LHCN-M2 (cell line): ENCODE measurements around the gene POLR1B. TPM values are rescaled to one million over a fixed set of nuclear protein-coding genes. Genes with fewer than 3 reads are reported as not detected.
"Not testable (repeated sequence)": the region's sequence is repeated elsewhere in the genome, so short reads cannot be mapped to it uniquely, and the experiment has no call there.

ENCODE experiments used
- DNase-seq: peaks from one replicate; pipeline ENCODE4 v3.0.0-alpha.2; 2012; ENCODE audit warnings: low read depth
- total RNA-seq: library from RNA; depleted of rRNA; stranded (reverse); fragments of >200 nt; gene quantifications from 2 replicates; pipeline ENCODE4 v1.2.3, GENCODE V29; 2014

The POLR1B gene
- total RNA-seq, 1 experiment from 2014 or later, result 14.6 TPM

- no peak for DNase-seq
Observed at GRCh38 chr2:112540906-112541305, 1.4 kb upstream of the POLR1B start.

DNA sequence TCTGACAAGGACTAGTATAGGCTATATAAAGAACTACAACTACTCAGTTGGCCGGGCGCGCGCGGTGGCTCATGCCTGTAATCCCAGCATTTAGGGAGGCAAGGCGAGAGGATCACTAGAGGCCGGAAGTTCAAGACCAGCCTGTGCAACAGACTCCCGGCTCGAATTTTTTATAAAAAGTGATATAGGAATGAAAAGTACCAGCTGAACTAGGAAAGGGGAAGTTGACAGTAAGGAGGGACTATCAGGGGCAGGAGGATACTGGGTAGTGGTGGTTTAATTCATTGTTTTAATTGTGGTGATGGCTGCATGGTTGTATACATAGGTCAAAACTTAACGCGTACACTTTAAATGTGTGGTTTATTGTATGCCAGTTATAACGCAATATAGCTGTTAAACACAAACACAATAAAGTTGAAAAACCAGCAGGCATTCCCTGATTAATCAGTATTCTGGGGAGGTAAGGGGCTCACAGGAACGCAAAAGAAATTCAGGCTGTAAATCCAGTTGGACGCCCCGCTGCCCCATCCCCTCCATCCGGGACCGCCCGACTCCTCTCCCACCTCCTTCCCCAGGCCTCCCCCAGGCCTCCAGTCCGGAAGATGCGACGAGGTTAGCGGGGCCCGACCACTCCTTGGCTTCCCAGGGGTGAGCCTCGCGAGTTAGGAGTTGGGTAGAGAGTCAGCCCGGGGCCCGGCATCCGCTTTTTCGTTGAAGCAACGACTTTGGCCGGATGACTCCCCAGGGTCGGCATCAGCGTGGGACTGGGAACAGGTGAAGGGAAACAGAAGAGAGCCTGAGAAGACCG, 746 bp upstream of the POLR1B start:
- DNase-seq, result no peak

GRCh38 chr2:112542984-112543661, 858 bp downstream of the POLR1B start:
- peak; percentile 18 for DNase-seq

GRCh38 chr2:112547333-112547732, 5.1 kb downstream of the POLR1B start:
- DNase-seq, result peak; percentile 38

- DNase-seq, result no peak
Observed at GRCh38 chr2:112548980-112549379, 6.7 kb downstream of the POLR1B start.

DNA sequence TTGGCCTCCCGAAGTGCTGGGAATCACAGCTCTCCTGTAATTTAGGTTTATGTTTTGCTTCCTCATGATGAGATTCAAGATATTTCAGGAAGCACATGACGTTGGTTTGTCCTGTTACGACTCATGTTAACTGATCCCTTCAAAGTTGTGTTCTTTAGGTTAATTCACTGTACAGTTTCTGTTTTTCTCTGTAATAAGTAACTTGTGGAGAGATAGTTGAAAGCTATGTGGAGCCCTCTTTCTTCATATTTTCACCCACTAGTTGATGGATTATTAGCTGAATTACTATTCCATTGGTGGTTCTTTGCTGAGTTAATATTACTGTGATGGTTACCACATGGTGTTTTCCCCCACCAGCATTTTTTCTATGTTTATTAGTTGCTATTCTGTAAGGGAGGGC, 23.8 kb downstream of the POLR1B start:
- no peak for DNase-seq

GRCh38 chr2:112566508-112566907, 24.2 kb downstream of the POLR1B start:
- not testable (repeated sequence) for DNase-seq

DNA sequence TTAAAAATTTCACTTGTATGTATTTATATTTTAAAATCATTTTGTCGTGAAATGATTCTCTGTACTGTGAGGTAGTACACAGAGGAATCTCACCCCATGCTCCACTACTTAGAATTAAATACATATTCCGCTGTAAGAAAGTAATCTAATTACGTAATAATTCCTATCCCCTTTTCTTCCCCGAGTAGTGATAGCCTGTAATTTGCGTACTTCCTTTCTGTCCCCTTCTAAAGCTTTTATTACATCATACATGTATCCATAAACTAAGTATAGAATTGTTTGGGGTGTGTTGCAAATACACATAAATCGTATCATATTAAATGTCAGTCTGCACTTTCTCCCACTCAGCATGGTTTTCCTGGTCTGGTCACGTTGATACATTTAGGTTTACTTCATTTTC, 29.7 kb downstream of the POLR1B start:
- DNase-seq, result no peak

DNA sequence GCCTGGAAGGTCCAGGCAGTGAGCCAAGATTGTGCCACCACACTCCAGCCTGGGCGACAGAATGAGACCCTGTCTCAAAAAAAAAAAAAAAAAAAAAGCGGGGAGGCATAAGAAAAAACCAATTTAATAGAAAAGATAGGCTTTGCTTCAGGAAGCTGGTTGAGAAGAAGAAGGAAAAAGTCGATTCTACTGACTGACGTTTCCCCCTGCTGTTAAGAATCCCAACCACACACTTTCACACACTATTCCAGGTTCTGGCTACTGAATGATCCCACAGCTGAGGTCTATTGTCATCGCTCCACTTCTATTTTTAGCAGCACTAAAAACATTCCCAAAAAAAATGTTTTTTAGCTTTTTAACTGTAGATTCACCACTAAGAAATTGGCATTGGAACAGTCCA, 35.5 kb downstream of the POLR1B start:
- DNase-seq, result peak; percentile 57

- peak; percentile 81 for DNase-seq
Observed at GRCh38 chr2:112579241-112579640, 37.0 kb downstream of the POLR1B start.

GRCh38 chr2:112580084-112580483, 37.8 kb downstream of the POLR1B start:
- no peak for DNase-seq

GRCh38 chr2:112582314-112582746, 40.1 kb downstream of the POLR1B start:
- peak; percentile 84 for DNase-seq

GRCh38 chr2:112583497-112584133, 41.4 kb downstream of the POLR1B start:
- DNase-seq, result peak; percentile 54

GRCh38 chr2:112584134-112584890, 42.0 kb downstream of the POLR1B start, which contains the start of gene CHCHD5:
CHCHD5 (plus strand) TSS chr2:112584609; CDS start chr2:112584648, 39 bp downstream.
- DNase-seq, result peak; percentile 97

- no peak for DNase-seq
Observed at GRCh38 chr2:112584891-112585250, 42.6 kb downstream of the POLR1B start.

- no peak for DNase-seq
Observed at GRCh38 chr2:112585400-112585799, 43.1 kb downstream of the POLR1B start.

- DNase-seq, result no peak
Observed at GRCh38 chr2:112585873-112586464, 43.7 kb downstream of the POLR1B start.

DNA sequence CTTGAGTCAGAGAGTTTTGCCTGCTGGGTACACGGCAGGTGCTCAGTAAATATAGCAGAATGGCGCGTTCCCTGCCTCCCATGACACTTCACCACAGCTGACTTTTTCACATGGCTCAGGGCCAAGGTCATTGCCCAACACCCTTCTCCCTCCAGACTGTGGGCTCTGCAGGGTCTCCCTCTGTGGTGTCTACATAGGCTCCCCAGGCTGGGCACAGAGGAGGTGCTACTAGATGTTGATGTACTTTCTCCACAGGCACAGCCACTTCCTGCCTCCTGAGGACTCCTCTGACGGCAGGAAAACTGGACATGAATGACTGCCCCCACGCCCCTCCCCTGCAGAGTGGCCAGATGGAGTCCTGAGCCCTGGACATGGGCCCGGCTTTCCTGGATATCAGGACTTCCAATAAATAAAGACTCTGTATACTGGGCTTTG, 46.4 kb downstream of the POLR1B start:
- DNase-seq, result peak; percentile 84

GRCh38 chr2:112591413-112591812, 49.1 kb downstream of the POLR1B start:
- no peak for DNase-seq

DNA sequence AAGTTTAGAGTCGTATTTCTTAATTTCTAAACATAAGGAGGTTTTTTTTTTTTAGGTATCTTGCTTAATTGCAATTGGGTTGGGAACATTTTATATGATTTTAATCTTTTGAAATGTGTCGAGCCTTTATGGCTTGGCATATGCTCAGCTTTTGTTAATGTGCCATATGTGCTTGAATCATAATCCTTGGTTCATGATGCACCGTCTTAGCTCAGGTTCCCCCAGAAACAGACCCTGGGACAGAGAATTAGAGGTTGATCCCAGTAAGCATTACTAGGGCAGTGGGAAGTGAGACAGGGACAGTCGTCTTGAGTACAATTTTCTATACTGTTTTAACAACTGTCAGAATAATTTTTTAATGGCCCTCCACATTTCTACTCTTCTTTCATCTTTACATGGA, 51.5 kb downstream of the POLR1B start:
- no peak for DNase-seq
